NCI-H345 treated with DMSO at 0.1 percent for 48 hours (cell line): ENCODE measurements around the gene TMIGD1.
A peak's percentile ranks its signal among the peaks of the same experiment; 100 is the strongest.

Experiments
- DNase-seq: peaks from one replicate; lab custom pipeline; 2025; ENCODE audit not compliant: unreplicated experiment; lab: John Stamatoyannopoulos, UW

TMIGD1 gene

DNA sequence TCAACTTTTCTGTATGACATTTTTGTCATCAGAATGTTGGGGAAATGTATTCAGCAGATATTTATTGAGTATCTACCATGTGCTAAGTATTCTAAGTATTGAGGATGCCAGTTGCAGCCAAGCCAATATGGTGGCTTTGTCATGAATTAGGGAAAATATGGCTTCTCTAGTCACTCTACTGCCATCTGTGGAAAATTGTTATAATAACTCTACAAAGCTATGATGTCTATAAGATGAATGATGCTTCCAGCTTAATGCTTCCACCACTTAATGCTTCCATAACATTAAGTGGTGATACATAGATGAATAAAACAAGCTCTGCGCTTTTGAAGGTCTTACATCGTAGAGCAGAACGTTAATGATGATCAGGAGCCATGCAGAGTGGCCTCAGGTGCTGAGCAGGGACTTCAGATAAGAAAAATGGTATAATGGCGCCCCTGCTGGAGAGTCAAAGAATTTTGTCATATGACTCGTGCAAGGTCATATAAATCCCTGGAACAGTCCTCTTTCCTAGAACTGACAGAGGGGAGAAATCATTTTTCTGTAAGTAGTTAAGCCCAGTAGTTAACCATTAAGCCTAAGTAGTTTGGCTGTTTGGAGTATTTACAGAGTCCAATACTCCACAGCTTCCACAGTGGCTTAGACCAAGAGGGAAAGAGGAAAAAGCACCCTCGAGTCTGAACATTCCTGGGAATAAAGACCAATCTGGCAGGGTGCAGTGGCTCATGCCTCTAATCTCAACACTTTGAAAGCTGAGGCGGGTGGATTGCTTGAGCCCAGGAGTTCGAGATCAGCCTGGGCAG, 2.7 kb upstream of the TMIGD1 start:
- DNase-seq = peak; percentile 64

DNA sequence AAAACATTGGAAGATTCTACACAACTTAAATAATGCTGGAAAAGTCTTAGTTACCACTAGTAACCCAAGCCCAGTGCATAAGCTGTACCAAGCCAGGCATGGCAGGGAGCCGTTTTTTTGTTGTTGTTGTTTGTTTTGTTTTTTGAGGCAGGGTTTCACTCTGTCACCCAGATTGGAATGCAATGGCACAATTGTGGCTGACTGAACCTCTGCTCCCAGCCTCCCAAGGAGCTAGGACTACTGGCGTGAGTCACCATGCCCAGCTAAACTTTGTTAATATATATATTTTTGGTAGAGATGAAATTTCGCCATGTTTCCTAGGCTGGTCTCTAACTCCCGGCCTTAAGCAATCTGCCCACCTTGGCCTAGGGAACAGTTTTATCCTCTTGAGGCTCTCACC, 564 bp upstream of the TMIGD1 start:
- no peak for DNase-seq

DNA sequence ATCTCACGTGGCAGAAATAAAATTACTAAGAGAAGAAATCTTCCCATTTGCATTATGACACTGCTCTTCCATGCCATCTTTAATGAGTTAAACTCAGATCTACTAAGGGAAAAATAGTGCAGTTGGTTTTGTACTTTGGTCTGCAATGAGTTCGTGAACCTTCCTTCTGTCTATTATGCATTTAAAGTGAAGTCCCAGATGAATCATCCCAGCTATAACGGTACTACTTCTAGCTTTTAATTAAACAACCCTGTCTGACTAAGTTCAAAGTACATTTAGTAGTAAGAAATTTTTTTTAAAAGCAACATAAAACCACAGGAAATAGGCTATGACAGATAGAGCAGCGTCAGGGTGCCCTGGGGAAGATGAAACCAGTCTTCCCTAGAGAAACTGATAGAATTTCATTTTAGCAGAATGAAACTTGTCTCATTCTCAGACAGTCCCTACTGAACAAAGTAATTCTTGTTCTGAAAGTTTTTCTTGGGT, 1.8 kb downstream of the TMIGD1 start:
- DNase-seq = no peak

DNA sequence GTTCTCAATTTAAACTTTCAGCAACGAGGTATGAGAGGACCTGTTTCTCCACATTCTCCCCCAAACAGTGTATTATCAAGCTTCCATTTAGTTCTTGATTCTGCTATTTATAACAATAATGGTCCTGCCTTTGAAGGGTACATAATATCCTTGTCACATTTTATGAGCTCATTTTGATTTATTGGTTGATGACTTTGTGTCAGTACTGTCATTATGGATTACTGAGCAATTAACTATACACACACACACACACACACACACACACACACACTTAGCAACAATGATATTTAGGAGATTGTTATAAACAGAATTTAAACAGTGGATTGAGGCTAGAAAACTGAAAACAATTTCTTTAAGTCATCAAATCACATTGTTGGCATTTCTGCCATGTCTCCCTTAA, 7.0 kb downstream of the TMIGD1 start:
- no peak for DNase-seq

DNA sequence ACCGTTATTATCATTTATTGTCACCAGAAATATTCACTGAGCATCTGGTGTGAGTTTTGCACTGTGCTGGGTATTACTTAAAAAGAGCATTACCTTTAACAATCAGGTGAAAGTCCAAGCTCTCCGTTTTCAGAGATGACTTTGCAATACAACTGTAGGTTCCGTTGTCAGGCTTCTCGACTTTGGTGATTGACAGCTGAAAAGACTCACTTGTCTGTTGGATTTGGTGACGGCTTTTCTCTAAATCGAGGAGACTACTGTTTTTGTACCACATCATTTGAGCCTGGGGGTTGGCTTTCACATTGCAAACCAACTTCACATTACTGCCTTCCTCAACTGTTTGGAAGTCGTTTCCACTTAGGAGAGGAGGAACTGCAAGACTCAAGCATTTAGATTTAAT, 9.1 kb downstream of the TMIGD1 start:
- DNase-seq = no peak

DNA sequence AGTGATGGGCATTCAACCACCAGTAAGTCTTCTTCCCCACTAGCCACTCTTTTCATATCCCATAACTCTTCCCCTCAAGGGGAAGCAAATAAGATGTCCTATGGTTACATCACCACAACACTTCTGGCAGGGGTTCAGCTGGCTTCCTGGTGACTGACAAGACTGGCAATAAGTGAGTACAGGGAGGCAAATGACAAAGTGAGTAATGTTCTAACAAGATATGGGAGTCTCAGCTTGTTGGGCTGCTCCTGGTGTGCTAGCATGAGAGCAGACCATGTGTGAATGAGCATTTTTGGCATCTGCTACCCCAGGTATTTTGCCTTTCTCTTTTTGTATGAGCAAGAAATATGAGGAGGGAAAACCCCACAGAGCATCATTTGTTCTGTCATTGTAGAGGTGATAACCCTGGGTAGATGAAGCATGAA, 9.9 kb downstream of the TMIGD1 start:
- DNase-seq = peak; percentile 14

DNA sequence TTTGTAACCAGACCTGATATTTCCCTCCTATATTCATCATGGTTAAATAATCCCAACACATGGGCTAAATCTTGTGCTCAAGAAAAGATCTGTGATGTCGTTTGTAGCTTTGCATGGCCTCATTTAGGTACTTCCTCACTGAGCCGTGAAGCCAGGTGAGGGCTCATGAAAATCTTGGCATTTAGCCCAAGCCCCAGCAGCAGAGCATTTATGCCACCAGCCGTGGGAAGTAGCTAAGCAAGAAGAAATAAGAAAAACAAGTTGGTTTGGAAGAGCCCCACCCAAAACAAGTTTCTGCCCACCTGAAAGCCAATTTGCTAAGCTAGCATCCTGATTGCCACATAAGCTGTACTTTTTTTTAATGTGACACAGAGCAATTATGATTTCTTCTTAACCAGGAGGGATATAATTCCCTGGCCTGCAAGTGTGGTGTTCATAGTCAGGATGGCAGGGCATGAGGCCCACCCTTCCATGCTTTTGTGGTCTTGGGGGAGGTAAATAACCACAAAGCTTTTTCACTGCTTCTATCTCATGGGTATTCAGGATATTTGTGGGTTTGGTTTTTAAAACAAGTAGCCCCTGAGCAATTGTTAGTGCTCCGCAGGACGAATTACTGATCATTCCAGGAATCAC, 10.5 kb downstream of the TMIGD1 start:
- peak; percentile 77 for DNase-seq

DNA sequence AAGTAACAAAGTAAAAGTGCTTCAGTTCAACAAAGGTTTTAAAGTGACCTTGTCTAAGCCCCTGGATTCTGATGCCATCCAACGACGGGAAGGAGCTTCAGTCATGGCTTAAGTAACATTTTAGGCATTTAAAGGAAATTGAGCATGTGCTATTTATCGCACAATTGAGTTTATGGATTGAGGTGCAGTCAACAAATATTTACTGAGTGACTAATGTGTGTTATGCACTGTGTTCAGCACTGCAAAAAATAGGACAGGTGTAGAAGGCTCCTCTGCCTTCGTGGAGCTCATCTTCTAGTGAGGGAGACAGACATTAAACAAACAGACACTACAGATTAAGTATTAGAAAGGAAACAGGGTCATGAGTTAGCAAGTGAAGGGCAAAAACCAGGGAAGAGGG, 12.5 kb downstream of the TMIGD1 start:
- DNase-seq = peak; percentile 92

DNA sequence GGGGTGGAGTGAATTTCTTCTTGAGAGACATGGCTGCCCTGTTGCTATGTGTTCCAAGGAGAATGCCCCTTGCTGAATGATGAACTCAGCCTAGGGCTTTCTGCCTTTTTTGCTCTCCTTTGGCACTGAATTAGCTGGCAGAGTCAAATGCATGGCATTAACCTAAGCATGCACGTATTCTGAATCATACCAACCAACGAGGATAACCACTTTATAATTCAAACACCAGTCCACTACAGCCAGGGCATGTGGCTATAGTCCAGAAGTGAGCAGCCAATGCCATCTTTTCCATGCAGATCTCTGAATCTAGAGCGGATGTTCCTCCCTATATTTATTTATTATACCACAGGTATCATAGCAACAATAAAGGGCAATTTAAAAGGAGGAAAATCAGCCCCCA, 15.7 kb downstream of the TMIGD1 start:
- no peak for DNase-seq

DNA sequence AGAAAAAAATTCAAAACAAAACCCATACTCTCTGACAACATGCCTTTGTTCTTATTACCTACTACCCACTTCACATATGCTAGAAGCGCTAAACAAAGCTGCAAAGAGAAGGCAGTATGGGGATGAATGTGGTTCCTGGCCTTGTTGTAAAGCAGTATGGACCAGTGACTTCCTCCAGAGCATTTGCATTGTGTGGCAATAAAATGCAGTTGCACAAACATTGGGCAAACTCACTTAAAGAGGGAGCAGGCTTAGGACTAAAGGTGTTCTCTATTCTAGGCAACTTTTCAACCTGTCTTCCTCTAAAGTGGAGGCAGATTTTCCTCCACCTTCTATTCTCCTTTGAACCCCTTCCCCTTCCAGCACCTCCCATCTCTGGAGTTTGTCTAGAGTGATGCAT, 17.1 kb downstream of the TMIGD1 start:
- no peak for DNase-seq

DNA sequence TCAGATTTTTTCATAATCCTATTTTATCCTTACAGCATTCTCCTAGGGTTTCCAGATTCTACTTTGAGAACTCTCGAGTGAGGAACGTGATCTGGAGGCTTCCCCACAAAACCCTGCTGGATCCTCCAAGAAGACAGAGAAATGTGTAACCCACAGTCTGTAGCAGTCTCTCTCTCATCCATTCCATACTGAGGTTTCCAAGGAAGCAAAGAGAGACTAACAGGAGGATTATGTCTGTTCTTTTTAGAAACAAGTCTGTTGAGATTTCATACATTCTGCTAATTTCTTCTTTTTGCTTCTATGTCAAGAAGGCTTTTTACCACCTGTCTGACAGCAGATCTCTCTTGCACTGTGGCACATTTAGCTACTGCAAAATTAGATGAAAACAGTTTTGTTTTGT, 18.8 kb downstream of the TMIGD1 start:
- DNase-seq = no peak

DNA sequence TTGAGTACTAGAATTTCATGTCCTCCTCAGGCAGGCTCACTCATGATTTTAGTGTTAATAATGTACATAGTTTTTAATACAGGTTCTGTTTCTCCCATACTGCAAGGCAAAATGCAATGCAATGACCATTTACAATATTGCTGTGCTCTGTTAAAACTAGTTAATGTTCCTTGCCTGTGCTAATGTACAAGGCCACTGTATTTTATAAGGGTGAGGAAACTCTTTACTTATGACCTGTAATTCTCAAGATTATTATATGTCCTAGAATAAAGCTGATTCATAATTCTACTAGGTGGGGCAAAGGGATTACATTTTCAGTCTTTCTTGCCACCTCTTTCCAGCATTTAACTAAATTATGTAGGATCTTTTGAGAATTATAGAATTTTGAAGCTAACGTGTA, 19.4 kb downstream of the TMIGD1 start:
- no peak for DNase-seq

DNA sequence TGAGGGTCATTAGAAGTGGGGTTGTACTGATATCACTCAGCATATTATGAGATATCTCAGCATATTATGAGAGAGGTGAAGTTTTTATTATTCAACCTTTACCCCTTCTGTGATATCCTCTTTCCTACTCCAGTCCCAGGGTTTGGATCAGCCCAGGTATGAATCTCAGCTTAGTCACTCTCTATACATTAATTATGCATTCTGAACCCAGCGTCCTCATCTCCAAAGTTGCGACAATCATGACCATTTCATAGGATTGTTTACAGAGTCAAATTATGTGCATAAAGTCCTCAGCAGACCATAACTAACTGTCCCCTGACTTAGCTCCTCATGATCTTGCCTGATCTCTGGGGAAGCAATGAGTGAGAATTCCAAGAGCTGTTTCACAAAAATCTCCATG, 21.6 kb downstream of the TMIGD1 start:
- DNase-seq = no peak

DNA sequence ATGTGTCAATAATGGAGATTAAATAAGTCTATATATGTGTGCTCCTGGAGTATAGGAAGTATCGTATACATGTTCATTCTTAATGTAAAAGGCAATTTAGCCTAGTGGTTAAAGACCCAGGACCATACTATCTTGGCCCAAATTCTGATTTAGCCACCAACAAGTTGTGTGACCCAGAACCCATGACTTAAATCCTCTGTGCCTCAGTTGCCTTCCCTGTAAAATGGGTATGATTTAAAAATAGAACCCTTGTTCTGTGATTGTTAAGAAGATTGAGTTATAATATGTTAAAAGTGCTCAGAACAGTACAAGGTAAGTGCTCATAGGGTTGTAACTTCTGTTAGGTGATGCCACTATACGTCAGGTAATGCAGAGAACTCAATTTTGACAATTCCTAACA, 23.3 kb downstream of the TMIGD1 start:
- DNase-seq = no peak

DNA sequence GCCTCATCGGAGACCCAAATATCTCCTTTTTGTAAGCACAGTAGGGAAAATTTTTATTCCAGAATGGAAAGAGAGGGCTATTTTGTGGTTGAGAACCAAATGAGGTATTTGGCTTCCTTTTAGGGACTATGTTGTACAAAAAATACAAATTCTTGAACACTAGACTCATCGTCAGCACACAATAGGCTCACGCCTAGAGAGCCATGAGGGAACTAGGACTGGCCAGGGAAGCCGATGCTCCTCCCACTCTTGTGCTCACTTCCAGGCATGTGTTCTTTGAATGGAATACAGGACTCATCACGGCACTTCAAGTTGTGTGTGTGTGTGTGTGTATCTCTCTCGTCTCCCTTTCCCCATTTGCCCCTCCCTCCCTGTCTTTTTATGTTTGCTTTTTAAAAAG, 24.3 kb downstream of the TMIGD1 start:
- DNase-seq = no peak

DNA sequence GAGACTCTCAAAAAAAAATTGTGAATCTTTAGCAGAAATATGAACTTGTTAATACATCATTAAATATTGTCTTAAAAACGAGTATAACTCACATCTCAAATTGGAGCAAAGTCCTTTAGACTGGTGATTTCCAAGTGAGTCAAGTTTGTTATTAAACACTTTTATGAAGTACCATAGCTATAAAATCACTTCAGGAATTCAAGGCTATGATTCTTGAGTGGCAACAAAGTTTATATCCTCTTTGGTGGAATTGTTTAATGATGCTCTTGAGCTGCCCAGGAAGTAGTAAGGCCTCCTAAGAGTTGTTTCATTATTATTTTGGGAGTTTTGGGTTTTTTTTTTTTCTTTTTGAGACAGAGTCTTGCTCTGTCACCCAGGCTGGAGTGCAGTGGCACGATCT, 25.5 kb downstream of the TMIGD1 start:
- DNase-seq = no peak

DNA sequence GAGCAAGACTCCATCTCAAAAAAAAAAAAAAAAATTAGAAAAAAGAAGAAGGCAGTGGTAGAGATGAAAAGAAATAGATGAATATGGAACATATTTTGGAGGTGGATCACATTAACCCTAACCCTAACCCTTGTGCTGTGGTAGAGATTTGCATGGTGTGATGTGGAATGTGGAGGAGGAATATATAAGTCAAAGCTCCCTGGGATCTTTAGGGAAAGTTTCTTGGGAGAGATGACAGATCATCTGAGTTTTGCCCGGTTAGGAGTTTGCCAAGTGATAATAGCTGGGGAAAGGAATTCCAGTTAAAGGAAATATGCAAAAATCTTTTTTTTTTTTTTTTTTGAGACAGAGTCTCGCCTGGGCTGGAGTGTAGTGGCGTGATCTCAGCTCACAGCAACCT, 29.1 kb downstream of the TMIGD1 start:
- no peak for DNase-seq

DNA sequence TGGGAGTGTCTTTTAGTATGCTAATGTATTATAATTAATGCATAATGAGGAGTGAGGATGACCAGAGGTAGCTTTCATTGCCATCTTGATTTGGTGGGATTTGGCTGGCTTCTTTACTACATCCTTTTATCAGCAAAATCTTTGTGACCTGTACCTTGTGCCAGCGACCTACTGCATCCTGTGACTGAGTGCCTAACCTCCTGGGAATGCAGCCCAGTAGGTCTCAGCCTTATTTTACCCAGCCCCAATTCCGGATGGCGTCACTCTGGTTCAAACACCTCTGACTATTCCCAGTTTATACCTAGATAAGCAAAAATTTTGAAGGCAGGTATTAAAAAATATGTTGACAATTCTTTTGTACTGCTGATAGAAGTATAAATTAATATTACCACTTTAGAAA, 31.6 kb downstream of the TMIGD1 start:
- no peak for DNase-seq

DNA sequence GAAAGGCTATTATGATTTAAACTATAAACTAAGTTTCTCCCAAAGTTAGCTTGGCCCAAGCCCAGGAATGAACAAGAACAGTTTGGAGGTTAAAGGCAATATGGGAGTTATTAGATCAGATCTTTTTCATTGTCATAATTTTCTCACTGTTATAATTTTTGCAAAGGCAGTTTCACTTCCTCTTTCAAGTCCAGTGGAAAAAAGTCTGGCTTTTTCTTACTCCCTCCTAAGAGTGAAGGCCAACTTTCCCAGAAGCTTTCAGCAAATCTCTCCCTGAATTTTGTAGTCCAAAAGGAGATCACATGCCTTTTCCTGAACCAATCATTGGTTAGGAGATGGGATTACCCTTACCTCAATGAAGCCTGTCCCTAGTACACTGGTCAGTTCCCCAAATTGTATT, 33.0 kb downstream of the TMIGD1 start:
- DNase-seq = no peak

DNA sequence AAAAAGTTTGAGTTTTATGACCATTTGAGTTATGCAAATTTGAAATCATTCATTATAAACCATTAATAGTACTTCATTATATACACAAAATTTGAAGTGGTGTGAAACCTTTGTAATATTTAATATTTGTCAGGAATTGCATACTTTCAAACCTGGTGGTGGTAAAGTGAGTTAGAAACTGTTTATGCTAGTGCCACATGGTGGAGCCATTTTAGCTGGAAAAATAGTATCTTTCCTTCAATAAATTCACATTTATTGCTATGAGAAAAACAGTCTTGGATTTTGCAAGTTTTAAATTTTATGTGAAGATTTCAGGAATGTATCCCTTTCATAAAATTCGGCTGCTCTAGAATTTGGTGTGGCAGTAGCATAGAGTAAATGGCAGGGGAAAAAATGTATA, 34.9 kb downstream of the TMIGD1 start:
- DNase-seq = no peak

DNA sequence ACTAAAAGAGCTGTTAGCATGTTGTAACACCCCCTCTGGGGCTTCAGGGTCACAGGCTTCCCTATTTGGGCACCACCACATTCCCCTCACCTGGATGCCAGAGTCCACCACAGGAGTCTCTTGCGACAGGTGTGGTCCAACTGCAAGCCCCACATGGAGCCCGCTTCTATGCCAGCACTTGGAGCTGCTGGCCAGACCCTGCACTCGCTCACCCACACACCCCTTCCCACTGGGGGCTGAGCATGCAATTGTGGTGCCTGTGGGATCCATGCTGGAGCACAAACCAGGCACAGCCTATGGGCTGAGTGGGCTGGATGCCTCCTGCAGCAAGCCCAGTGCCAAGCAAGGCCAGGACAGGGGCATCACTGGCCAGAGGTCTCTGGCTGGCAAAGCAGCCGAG, 36.1 kb downstream of the TMIGD1 start:
- DNase-seq = no peak

DNA sequence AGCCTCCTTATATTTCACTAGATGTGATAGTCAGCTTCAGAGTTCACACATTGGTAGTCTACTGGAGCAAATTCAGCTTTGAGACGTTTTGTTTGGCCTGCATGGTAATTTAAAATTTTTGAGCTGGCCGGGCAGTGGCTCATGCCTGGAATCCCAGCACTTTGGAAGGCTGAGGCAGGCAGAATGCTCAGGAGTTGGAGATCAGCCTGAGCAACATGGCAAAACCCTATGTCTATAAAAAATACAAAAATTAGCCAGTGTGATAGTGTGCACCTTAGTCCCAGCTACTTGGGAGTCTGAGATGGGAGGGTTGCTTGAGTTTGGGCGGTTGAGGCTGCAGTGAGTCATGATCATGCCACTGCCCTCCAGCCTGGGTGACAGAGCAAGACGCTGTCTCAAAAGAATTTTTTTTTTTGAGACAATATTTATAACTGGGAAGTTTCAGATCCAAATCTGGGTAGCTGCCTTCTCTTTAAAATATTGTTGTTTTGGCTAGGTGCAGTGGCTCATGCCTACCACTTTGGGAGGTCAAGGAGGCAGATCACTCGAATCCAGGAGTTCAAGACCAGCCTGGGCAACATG, 37.3 kb downstream of the TMIGD1 start:
- no peak for DNase-seq
